ENCODE data around the gene PRMT2. TPM values are rescaled to one million over a fixed set of nuclear protein-coding genes. Genes with fewer than 3 reads are reported as not detected.

Gene PRMT2
- total and polyA plus RNA-seq, 2 experiments from 2014 or later: 79.7 to 108 TPM

GRCh38 chr21:46619846-46620245 is 15.6 kb upstream of the PRMT2 start:
- H3K36me3 ChIP-seq (replicated peaks; ENCODE audit: insufficient read depth, low read depth): no peaks in the 10 kb centered on the region
- H3K27ac ChIP-seq: no peak overlapping the region
- TF ChIP-seq EZH2phosphoT487 (IDR thresholded peaks at IDR 0.05; ENCODE audit: low read depth, severe bottlenecking, unreplicated experiment): no peak
- no peak for TF ChIP-seq EZH2 (IDR thresholded peaks at IDR 0.05; ENCODE audit: borderline replicate concordance)
- TF ChIP-seq CTCF (IDR thresholded peaks at IDR 0.05; ENCODE audit: poor library complexity): no peak
- H3K27me3 ChIP-seq: no peaks in the 10 kb centered on the region
- WGBS (ENCODE audit: low lambda C conversion rate, missing lambda C conversion rate): 78% methylated on average over 2 of the region's 2 CpGs
- no peaks in the 10 kb centered on the region for H4K20me1 ChIP-seq (ENCODE audit: insufficient read depth, poor library complexity, severe bottlenecking)
- DNase-seq (ENCODE audit: low spot score): no peak
- H3K9me3 ChIP-seq (ENCODE audit: low read depth): no peaks in the 10 kb centered on the region
- H3K4me1 ChIP-seq (ENCODE audit: insufficient read depth): no peaks in the 10 kb centered on the region
- H3K9me2 ChIP-seq (replicated peaks; ENCODE audit: insufficient read depth): no peaks in the 10 kb centered on the region
- no peak overlapping the region for H3K4me2 ChIP-seq
- H2AFZ ChIP-seq: no peak overlapping the region
- no peak overlapping the region for H3K4me3 ChIP-seq
- no peaks in the 10 kb centered on the region for H3K79me2 ChIP-seq

- Histone ChIP-seq H3K4me3 (no peak overlapping the region), H3K27ac (no peak overlapping the region), H3K9me2 (replicated peaks; ENCODE audit: insufficient read depth) (no peaks in the 10 kb centered on the region), H4K20me1 (ENCODE audit: insufficient read depth, poor library complexity, severe bottlenecking) (no peaks in the 10 kb centered on the region), H3K36me3 (replicated peaks; ENCODE audit: insufficient read depth, low read depth) (no peaks in the 10 kb centered on the region), H3K9me3 (ENCODE audit: low read depth) (no peaks in the 10 kb centered on the region), H3K4me2 (no peak overlapping the region), H3K27me3 (no peaks in the 10 kb centered on the region), H3K4me1 (ENCODE audit: insufficient read depth) (no peaks in the 10 kb centered on the region), H3K79me2 (no peaks in the 10 kb centered on the region), H2AFZ (no peak overlapping the region)
- WGBS (ENCODE audit: low lambda C conversion rate, missing lambda C conversion rate): 98% methylated on average over 7 of the region's 7 CpGs
- no peak for DNase-seq (ENCODE audit: low spot score)
- TF ChIP-seq EZH2phosphoT487 (IDR thresholded peaks at IDR 0.05; ENCODE audit: low read depth, severe bottlenecking, unreplicated experiment): no peak
- no peak for TF ChIP-seq EZH2 (IDR thresholded peaks at IDR 0.05; ENCODE audit: borderline replicate concordance)
- no peak for TF ChIP-seq CTCF (IDR thresholded peaks at IDR 0.05; ENCODE audit: poor library complexity)
Measured at GRCh38 chr21:46620846-46621245, 14.6 kb upstream of the PRMT2 start.

- Histone ChIP-seq H3K79me2 (no peaks in the 10 kb centered on the region), H3K9me2 (replicated peaks; ENCODE audit: insufficient read depth) (no peaks in the 10 kb centered on the region), H3K4me1 (ENCODE audit: insufficient read depth) (no peaks in the 10 kb centered on the region), H3K27ac (no peak overlapping the region), H3K27me3 (no peaks in the 10 kb centered on the region), H3K9me3 (ENCODE audit: low read depth) (no peaks in the 10 kb centered on the region), H3K4me3 (no peak overlapping the region), H3K4me2 (no peak overlapping the region), H3K36me3 (replicated peaks; ENCODE audit: insufficient read depth, low read depth) (no peaks in the 10 kb centered on the region), H4K20me1 (ENCODE audit: insufficient read depth, poor library complexity, severe bottlenecking) (no peaks in the 10 kb centered on the region), H2AFZ (no peak overlapping the region)
- DNase-seq (ENCODE audit: low spot score): no peak
- 88% methylated on average over 9 of the region's 9 CpGs for WGBS (ENCODE audit: low lambda C conversion rate, missing lambda C conversion rate)
- no peak for TF ChIP-seq CTCF (IDR thresholded peaks at IDR 0.05; ENCODE audit: poor library complexity)
- no peak for TF ChIP-seq EZH2 (IDR thresholded peaks at IDR 0.05; ENCODE audit: borderline replicate concordance)
- no peak for TF ChIP-seq EZH2phosphoT487 (IDR thresholded peaks at IDR 0.05; ENCODE audit: low read depth, severe bottlenecking, unreplicated experiment)
Measured at GRCh38 chr21:46621457-46622182, 13.9 kb upstream of the PRMT2 start.
